HG03095 (cell line): ENCODE data around the gene SLC22A23.

Experiments used
- ATAC-seq: cut with Tn5 transposase; IDR thresholded peaks from one replicate; pipeline ENCODE4 v1.9.1; 2021; ENCODE audit warnings: moderate library complexity; ENCODE audit not compliant: unreplicated experiment

SLC22A23 gene

DNA sequence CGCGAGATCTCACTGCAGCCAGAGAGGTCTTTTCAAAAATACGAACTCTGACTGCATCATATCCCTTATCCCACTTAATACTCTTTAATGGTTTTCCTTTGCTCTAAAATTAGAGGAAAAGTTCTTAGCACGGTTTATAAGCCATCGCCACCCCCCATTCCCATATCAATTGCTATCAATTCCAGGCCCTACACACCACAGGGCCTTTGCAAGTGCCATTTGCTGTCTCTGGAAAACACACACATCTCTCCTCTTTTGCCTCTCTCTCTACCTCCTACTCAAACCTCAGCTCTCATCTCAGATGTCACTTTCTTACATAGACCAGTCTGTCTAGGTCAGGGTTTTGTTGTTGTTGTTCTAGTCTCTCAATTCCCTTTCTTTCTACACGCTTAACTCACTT is 9.8 kb downstream of the SLC22A23 start:
- ATAC-seq: no peak

DNA sequence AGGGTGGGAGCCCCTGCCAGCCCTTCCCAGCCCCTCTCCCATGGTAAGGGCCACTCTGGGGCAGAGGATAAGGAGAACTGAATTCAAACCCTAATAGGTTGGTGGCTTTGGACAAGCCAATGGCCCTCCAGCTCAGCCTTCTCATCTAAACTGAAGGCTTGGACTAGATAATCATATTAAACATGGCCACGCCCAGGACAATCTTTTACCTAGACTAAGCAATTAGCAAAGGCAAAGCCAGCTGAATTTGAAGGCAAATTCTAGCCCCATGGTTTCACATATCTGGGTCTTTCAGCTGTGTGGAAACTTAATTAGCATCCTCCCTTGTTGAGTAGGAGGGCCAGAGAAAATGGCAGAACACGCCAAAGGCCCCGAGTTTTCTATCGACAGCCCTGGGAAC is 10.7 kb downstream of the SLC22A23 start:
- no peak for ATAC-seq

DNA sequence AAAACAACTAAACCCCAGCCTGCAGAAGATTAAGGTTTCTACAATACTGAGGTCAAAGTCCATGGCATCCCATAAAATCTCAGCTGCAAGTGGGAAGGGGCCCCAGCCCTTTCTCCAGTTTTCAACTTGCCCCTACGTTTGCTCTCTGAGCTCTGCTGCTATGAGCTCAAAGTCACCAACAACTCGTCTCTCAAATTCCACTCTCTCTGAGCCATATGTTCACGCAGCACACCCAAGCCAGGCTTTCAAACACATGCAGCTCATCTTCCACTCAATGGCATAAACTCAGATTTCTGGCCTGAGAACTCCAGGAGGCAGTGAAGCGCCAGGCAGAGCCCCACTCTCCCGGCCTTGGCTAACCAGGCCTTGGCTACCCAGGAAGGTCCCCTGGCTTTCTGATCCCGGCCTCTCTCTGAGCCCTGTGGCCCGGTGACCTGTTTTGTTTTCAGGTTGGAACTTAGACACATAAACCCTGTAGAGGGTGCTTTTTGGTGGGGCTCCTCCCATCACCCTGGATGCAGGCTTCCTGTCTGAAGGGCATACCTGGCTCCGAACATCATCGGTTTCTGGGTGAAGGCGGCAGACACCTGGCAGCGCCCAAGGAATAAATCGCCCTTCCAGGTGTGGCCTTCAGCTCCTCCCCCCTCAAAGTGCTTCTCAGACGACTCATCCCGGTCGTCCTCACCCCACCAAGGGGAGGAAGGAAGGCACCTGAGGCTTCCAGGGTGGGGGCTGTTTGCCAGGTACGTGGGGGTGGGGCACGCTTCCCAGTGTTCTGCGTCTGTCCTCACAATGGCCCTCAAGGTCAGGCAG is 12.4 kb downstream of the SLC22A23 start:
- ATAC-seq: no peak

- no peak for ATAC-seq
Measured at GRCh38 chr6:3443221-3443515, 13.7 kb downstream of the SLC22A23 start.

- ATAC-seq: no peak
Measured at GRCh38 chr6:3442431-3443220, 14.2 kb downstream of the SLC22A23 start.

DNA sequence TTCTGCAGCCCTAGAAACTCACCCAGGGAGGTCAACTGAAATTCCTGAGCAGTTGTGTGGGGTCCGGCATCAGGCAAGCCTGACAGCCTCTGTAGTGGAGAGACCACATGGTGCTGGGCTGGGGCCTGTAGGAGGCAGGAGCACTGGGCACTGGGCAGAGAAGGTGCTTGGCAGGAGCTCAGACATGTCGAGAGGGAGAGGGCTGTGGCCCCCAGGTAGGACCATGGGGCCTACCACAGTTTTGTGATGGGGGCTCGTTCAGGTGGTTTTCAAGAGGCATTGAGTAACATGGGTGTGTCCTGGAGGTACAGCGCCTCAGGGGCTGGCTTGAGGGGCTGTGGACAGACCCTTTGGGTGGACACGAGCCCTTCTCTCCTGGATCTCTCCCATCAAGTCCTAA is 15.9 kb downstream of the SLC22A23 start:
- no peak for ATAC-seq

- ATAC-seq: no peak
Measured at GRCh38 chr6:3439961-3440360, 16.9 kb downstream of the SLC22A23 start.

GRCh38 chr6:3438190-3439167 is 18.4 kb downstream of the SLC22A23 start:
- ATAC-seq: no peak

DNA sequence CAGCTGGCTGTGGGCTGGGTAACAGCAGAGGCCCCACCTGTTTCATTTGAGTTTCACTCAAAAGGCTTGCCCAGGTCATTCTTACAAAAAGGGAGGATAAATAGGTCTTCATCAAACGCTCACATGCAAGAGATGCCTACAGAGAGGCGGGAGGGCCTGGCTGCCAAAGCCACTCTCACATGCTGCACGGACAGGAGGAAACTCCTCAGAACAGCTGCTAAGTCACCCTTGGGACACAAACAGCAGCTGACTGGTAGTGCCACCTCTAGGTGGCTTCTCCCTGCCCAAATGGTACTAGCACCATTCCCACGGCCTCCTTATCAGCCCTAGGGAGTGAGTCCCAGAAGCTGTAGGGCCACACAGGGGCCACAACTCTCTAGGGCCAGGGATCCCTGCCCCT is 23.8 kb downstream of the SLC22A23 start:
- no peak for ATAC-seq

DNA sequence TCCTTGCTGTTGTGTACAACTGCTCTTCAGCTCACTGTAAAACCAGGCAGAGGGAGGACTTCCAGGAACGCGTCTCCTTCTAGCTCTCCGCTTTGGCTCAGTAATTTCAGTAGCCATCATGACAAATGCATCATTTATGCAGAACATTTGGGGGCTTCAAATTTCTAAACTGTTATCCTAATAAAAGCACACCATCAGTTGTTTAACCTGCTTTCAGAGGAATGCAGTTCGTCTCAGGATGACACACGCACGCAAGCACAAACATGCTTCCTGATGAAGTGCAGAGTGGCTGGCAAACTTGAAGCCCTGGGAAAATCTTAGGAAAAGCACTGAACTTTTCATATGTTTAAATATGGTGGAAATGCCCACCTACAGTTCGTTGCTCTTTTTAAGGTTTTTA is 24.4 kb downstream of the SLC22A23 start:
- ATAC-seq: no peak

- ATAC-seq: no peak
Measured at GRCh38 chr6:3431994-3432393, 24.9 kb downstream of the SLC22A23 start.

DNA sequence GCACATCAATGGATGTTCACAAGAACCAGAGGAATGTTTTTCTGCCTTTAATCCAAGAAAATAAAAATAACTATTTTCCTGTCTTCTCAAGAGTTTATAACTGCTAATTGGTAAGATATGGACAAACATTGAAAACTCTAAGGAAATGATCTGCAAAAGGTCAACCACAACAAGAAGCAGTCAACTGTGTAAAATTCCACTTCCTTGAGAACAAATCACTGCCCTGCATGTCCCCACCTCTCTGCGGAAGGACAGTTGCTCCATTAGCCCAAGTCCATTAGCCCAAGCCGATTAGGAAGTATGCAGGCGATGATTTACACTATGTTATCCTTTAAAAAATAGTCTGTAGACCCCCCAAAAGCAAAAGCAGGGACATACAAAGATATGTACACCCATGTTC is 27.6 kb downstream of the SLC22A23 start:
- ATAC-seq: no peak

DNA sequence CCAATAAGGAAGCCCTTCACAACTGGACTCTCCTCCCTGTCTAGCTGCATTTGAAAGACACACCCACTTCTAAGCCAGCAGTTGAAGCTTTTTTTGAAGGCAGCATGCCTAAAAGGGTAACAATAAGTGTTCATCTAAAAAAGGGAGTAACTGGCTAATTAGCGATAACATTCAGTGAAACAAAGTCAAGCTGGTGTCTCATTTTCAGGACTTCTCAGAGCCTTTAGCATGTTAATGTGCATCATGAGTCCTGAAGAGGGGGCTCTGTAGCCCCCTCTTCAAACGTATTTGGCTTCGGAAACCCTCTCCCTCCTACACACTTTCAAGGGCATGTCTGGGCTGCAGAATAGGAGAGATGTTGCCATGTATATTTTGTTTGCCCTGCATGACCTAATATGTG is 28.1 kb downstream of the SLC22A23 start:
- ATAC-seq: no peak

DNA sequence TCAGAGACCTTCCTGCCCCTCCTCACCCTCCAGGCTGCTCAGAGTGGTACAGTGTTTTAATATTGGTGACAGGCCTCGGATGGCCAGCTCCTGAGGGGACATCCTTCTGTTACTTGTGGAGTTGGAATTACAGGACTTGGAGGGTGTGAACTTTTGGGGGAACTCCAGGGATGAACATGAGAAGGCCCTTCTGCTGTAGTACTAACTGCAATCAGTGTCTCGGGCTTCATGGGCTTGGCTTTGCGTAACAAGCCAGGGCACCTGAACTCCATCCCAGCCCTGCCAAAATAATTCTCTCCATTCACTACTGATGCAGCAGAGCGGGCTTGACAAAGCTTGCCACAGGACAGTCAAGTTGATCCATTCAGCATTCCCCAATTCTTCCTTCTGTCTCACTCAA is 28.6 kb downstream of the SLC22A23 start:
- no peak for ATAC-seq

- no peak for ATAC-seq
Measured at GRCh38 chr6:3427687-3428085, 29.2 kb downstream of the SLC22A23 start.

- no peak for ATAC-seq
Measured at GRCh38 chr6:3426927-3427686, 29.7 kb downstream of the SLC22A23 start.

DNA sequence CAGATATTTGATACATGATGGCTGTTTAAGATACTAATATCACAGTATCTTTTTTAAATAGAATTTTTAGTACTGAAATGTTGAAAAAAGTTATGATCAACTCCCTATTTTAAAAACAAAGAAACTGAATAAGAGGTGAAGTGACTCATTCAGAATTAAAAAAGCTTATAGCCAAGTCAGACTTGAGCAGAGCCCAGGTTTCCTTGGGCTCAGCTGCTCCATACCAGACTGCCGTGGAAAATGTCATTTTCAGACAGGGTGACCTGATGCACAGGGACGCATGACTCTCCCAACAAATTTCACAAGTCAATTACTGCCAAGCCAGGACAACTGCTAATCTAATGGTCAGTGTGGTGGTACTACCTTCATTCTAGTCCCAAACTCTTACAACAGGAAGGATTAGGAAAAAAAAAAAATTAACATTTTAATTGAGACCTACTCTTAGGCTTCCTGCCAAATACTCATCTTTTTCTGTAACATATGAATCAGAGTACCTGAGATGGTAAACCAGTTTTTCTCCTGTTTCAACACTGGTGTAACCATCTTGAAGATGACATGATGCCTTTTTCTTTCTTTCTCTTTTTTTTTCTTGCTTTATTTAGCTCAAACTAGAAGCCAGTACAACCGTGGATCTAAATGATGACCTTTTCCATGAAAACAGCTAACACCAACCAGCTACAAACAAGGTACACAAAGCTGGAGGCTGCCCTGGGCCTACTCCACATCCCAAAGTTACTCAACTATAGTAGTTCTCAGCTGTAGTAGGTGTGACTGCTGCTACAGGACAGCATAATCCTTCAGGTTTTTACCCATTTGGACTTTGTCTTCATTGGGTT is 30.5 kb downstream of the SLC22A23 start:
- ATAC-seq: no peak

GRCh38 chr6:3425574-3425973 is 31.3 kb downstream of the SLC22A23 start:
- ATAC-seq: no peak

DNA sequence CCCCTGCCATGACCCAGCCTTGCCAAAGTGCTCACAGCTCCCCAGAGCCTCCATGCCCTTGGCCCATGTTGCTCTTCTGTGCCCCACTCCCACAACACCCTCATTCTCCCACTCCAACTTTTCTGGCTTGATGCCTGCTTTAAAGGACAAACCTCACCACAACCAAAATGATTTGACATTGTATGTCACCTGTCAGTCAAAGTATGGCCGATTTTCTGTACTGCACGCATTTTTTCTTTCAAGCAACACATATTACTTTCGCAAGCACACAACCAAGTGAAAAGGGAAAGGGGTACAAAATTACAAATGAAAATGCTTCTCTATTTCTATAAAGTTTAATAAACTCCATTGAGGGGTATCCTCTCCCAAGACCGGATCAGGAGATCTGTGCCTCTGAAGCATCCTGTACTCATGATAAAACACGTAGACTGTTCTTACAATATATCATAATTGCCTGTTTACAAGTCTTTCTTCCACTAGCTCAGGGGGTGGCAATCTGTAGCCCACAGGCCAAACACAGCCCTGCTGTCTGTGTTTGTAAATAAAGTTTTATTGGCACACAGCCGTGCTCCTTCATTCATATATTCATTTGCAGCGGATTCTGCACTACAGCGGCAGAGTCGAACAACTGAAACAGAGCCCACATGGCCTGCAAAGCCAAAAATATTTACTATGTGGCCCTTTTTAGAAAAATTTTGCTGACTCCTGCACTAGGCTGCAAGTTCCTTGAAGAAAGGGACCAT is 32.5 kb downstream of the SLC22A23 start:
- ATAC-seq: no peak
